HEK293 (cell line): ENCODE data around the gene MS4A18.

ENCODE experiments used
- INSM2 ChIP-seq: fragments of 450-650 bp; formaldehyde crosslinking; IDR thresholded peaks from 2 replicates; pipeline ENCODE4 v1.5.1; 2016; ENCODE audit warnings: missing biosample characterization, missing genetic modification characterization
- YY1 ChIP-seq: fragments of 450-650 bp; formaldehyde crosslinking; IDR thresholded peaks from 2 replicates; pipeline ENCODE4 v1.5.1; 2018; ENCODE audit warnings: missing biosample characterization, missing genetic modification characterization
- ZNF239 ChIP-seq: fragments of 450-650 bp; formaldehyde crosslinking; IDR thresholded peaks from 2 replicates; pipeline ENCODE4 v1.5.1; 2016; ENCODE audit warnings: missing biosample characterization, missing genetic modification characterization
- ZSCAN23 ChIP-seq: fragments of 450-650 bp; formaldehyde crosslinking; IDR thresholded peaks from 2 replicates; pipeline ENCODE4 v1.5.1; 2016; ENCODE audit warnings: missing biosample characterization, missing genetic modification characterization

GRCh38 chr11:60792521-60792920 is 68.0 kb downstream of the MS4A18 start:
- TF ChIP-seq ZSCAN23 (tag by site-specific recombination) (no peak), ZNF239 (tag by site-specific recombination) (no peak), YY1 (tag by site-specific recombination) (no peak), INSM2 (tag by site-specific recombination) (no peak)
